HepG2 (cell line): ENCODE measurements around the gene SIVA1. TPM values are rescaled to one million over a fixed set of nuclear protein-coding genes. Genes with fewer than 3 reads are reported as not detected.
A peak's percentile ranks its signal among the peaks of the same experiment; 100 is the strongest.

Experiments used
- ATM ChIP-seq: fragments of 450-650 bp; IDR thresholded peaks from 2 replicates; pipeline ENCODE4 v1.7.1; 2017; ENCODE audit warnings: mild to moderate bottlenecking, borderline replicate concordance
- CBX1 ChIP-seq: IDR thresholded peaks from one replicate; pipeline ENCODE4 v1.6.1; 2016; ENCODE audit warnings: antibody characterized with exemption, low read depth
- EED ChIP-seq: sonication (generic); formaldehyde crosslinking; IDR thresholded peaks from 2 replicates; pipeline ENCODE4 v1.5.0; 2020; ENCODE audit warnings: mild to moderate bottlenecking, missing genetic modification reagents
- ETV5 ChIP-seq: IDR thresholded peaks from 2 replicates; pipeline ENCODE4 v1.6.1; 2018; ENCODE audit warnings: missing biosample characterization, missing genetic modification reagents, inconsistent platforms, borderline replicate concordance
- GABPB1 ChIP-seq: IDR thresholded peaks from 2 replicates; pipeline ENCODE4 v1.6.1; 2016; ENCODE audit warnings: mild to moderate bottlenecking, missing genetic modification reagents, moderate library complexity, missing compliant biosample characterization
- GATAD2A ChIP-seq: IDR thresholded peaks from 2 replicates; pipeline ENCODE4 v1.6.1; 2016
- NFIB ChIP-seq: sonication (generic); formaldehyde crosslinking; IDR thresholded peaks from 2 replicates; pipeline ENCODE4 v1.9.0; 2021; ENCODE audit warnings: missing genetic modification reagents, mild to moderate bottlenecking, borderline replicate concordance
- NR2F2 ChIP-seq: IDR thresholded peaks from 2 replicates; pipeline ENCODE4 v1.6.1; 2012; ENCODE audit warnings: low read depth, inconsistent platforms, borderline replicate concordance
- POGZ ChIP-seq: sonication (generic); formaldehyde crosslinking; IDR thresholded peaks from 2 replicates; pipeline ENCODE4 v1.4.0; 2020; ENCODE audit warnings: mild to moderate bottlenecking, missing genetic modification reagents
- RFX3 ChIP-seq: IDR thresholded peaks from 2 replicates; pipeline ENCODE4 v1.6.1; 2016; ENCODE audit warnings: missing biosample characterization, missing genetic modification reagents
- RFXAP ChIP-seq: sonication (generic); formaldehyde crosslinking; IDR thresholded peaks from 2 replicates; pipeline ENCODE4 v1.4.0; 2020; ENCODE audit warnings: missing genetic modification reagents, borderline replicate concordance
- RORA ChIP-seq: sonication (generic); formaldehyde crosslinking; IDR thresholded peaks from 2 replicates; pipeline ENCODE4 v1.5.0; 2020; ENCODE audit warnings: mild to moderate bottlenecking, missing genetic modification reagents, moderate library complexity
- SKI ChIP-seq: fragments of 450-650 bp; IDR thresholded peaks from one replicate; pipeline ENCODE4 v1.6.1; 2018; ENCODE audit warnings: mild to moderate bottlenecking; ENCODE audit not compliant: partially characterized antibody
- SMC3 ChIP-seq: IDR thresholded peaks from 2 replicates; pipeline ENCODE4 v1.6.1; 2011; ENCODE audit warnings: low read length, improper control_type of control experiment
- SNAPC2 ChIP-seq: sonication (generic); formaldehyde crosslinking; IDR thresholded peaks from 2 replicates; pipeline ENCODE4 v1.8.1; 2022; ENCODE audit warnings: mild to moderate bottlenecking, missing genetic modification reagents
- STAT5B ChIP-seq: sonication (generic); formaldehyde crosslinking; IDR thresholded peaks from 2 replicates; pipeline ENCODE4 v1.4.0; 2020; ENCODE audit warnings: missing genetic modification reagents
- TBP ChIP-seq: sonication (generic); formaldehyde crosslinking; IDR thresholded peaks from 2 replicates; pipeline ENCODE4 v1.5.0; 2020; ENCODE audit warnings: missing genetic modification reagents
- TCF7 ChIP-seq: sonication (generic); IDR thresholded peaks from 2 replicates; pipeline ENCODE4 v1.6.1; 2016; ENCODE audit warnings: antibody characterized with exemption, low read depth
- ZFP36L2 ChIP-seq: sonication (generic); formaldehyde crosslinking; IDR thresholded peaks from 2 replicates; pipeline ENCODE4 v1.4.0; 2020; ENCODE audit warnings: missing genetic modification reagents
- ZMAT3 ChIP-seq: sonication (generic); formaldehyde crosslinking; conservative IDR thresholded peaks from 2 replicates; pipeline ENCODE4 v1.7.0; 2021; ENCODE audit warnings: missing genetic modification reagents
- ZNF232 ChIP-seq: sonication (generic); formaldehyde crosslinking; IDR thresholded peaks from 2 replicates; pipeline ENCODE4 v1.4.0; 2020; ENCODE audit warnings: missing genetic modification reagents, borderline replicate concordance
- ZNF530 ChIP-seq: sonication (generic); formaldehyde crosslinking; IDR thresholded peaks from 2 replicates; pipeline ENCODE4 v1.5.0; 2020; ENCODE audit warnings: low read depth, mild to moderate bottlenecking, missing genetic modification reagents
- ZNF670 ChIP-seq: sonication (generic); formaldehyde crosslinking; IDR thresholded peaks from 2 replicates; pipeline ENCODE4 v1.8.0; 2022; ENCODE audit warnings: mild to moderate bottlenecking, missing genetic modification reagents, borderline replicate concordance
- ZNF792 ChIP-seq: IDR thresholded peaks from 2 replicates; pipeline ENCODE4 v1.6.1; 2016
- ZNF83 ChIP-seq: sonication (generic); formaldehyde crosslinking; IDR thresholded peaks from 2 replicates; pipeline ENCODE4 v1.4.0; 2020; ENCODE audit warnings: missing genetic modification reagents, mild to moderate bottlenecking, borderline replicate concordance
- polyA plus RNA-seq, 8 experiments: library from polyadenylated mRNA; depleted of rRNA in 3 of 8; stranded (reverse) in 7 of 8; unstranded in 1 of 8; fragments of >200 nt; fragmentation: Illumina TruSeq in 4 of 8; extraction: Trizol in 4 of 8; gene quantifications; 2 replicates each; pipeline versions ENCODE4 v1.2.1 to v1.2.3, GENCODE V29; 2011 to 2016; ENCODE audit warnings: low read depth in 4 of 8, missing spikeins in 1 of 8, mixed read lengths in 1 of 8; ENCODE audit not compliant: insufficient read depth in 1 of 8
- total RNA-seq, 5 experiments: library from RNA; depleted of rRNA; stranded (reverse); fragments of >200 nt; fragmentation: Illumina TruSeq; extraction: Trizol; gene quantifications; 2 replicates each; pipeline ENCODE4 v1.2.3, GENCODE V29; 2016; ENCODE audit warnings: low read depth in 1 of 5
- TF ChIP-seq, protein P1 (sequence below): sonication (generic); formaldehyde crosslinking; IDR thresholded peaks from 2 replicates; pipeline ENCODE4 v1.5.0; 2020; ENCODE audit warnings: missing genetic modification reagents
- TF ChIP-seq, protein P2 (sequence below): sonication (generic); formaldehyde crosslinking; IDR thresholded peaks from 2 replicates; pipeline ENCODE4 v1.8.1; 2023; ENCODE audit warnings: missing genetic modification reagents, inconsistent platforms, borderline replicate concordance

The SIVA1 gene
- total and polyA plus RNA-seq, 2 of the 13 experiments (the other 11 are each of a cell fraction or from before 2014, with no cell fraction given): 123 to 186 TPM

GRCh38 chr14:104749111-104749649 is 3.8 kb upstream of the SIVA1 start (continued):
- TF ChIP-seq SNAPC2 (CRISPR knock-in tag) (no peak), CBX1 (peak; percentile 41), STAT5B (CRISPR knock-in tag) (no peak), NR2F2 (no peak), ZNF670 (CRISPR knock-in tag) (peak; percentile 87; the same call in 1 of the 2 replicates), ZNF530 (no peak), ZMAT3 (CRISPR knock-in tag) (0 out of 2 replicates have a peak, but pooled peaks have one; percentile 40), TCF7 (no peak), ETV5 (peak; percentile 43; the same call in 1 of the 2 replicates), RORA (CRISPR knock-in tag) (no peak), ZNF792 (CRISPR knock-in tag) (0 out of 2 replicates have a peak, but pooled peaks have one; percentile 60), ZNF232 (CRISPR knock-in tag) (no peak), ZFP36L2 (no peak), ATM (no peak), SKI (peak; percentile 36), RFX3 (CRISPR knock-in tag) (no peak), GABPB1 (CRISPR knock-in tag) (peak; percentile 41; the same call in 1 of the 2 replicates), ZNF83 (no peak; the same call in 1 of the 2 replicates), NFIB (CRISPR knock-in tag) (no peak), EED (CRISPR knock-in tag) (peak; percentile 84; the same call in 1 of the 2 replicates), SMC3 (0 out of 2 replicates have a peak, but pooled peaks have one; percentile 29), POGZ (peak; percentile 41; the same call in 1 of the 2 replicates), RFXAP (no peak), TBP (CRISPR knock-in tag) (no peak), GATAD2A (peak; percentile 73)
- TF ChIP-seq, protein P1, sequence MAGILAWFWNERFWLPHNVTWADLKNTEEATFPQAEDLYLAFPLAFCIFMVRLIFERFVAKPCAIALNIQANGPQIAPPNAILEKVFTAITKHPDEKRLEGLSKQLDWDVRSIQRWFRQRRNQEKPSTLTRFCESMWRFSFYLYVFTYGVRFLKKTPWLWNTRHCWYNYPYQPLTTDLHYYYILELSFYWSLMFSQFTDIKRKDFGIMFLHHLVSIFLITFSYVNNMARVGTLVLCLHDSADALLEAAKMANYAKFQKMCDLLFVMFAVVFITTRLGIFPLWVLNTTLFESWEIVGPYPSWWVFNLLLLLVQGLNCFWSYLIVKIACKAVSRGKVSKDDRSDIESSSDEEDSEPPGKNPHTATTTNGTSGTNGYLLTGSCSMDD (CRISPR knock-in tag): no peak
- TF ChIP-seq, protein P2, sequence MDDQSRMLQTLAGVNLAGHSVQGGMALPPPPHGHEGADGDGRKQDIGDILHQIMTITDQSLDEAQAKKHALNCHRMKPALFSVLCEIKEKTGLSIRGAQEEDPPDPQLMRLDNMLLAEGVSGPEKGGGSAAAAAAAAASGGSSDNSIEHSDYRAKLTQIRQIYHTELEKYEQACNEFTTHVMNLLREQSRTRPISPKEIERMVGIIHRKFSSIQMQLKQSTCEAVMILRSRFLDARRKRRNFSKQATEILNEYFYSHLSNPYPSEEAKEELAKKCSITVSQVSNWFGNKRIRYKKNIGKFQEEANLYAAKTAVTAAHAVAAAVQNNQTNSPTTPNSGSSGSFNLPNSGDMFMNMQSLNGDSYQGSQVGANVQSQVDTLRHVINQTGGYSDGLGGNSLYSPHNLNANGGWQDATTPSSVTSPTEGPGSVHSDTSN (CRISPR knock-in tag): no peak
